GM12875 (cell line): ENCODE data around the gene C1QTNF2.

Experiments
- H3K4me3 ChIP-seq: one replicate; pipeline ENCODE4 v1.5.1; 2011; ENCODE audit warnings: low read depth, low read length, control low read depth
- TF ChIP-seq, protein P1 (sequence below): IDR thresholded peaks from 2 replicates; pipeline ENCODE4 v1.5.1; 2011; ENCODE audit warnings: low read depth, mild to moderate bottlenecking, control low read depth, inconsistent platforms, low read length, moderate library complexity, borderline replicate concordance; ENCODE audit not compliant: insufficient read depth

C1QTNF2 gene

GRCh38 chr5:160356550-160357347, 13.7 kb downstream of the C1QTNF2 start:
- TF ChIP-seq, protein P1, sequence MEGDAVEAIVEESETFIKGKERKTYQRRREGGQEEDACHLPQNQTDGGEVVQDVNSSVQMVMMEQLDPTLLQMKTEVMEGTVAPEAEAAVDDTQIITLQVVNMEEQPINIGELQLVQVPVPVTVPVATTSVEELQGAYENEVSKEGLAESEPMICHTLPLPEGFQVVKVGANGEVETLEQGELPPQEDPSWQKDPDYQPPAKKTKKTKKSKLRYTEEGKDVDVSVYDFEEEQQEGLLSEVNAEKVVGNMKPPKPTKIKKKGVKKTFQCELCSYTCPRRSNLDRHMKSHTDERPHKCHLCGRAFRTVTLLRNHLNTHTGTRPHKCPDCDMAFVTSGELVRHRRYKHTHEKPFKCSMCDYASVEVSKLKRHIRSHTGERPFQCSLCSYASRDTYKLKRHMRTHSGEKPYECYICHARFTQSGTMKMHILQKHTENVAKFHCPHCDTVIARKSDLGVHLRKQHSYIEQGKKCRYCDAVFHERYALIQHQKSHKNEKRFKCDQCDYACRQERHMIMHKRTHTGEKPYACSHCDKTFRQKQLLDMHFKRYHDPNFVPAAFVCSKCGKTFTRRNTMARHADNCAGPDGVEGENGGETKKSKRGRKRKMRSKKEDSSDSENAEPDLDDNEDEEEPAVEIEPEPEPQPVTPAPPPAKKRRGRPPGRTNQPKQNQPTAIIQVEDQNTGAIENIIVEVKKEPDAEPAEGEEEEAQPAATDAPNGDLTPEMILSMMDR, result no peak
- H3K4me3 ChIP-seq, result no peak overlapping the region

- TF ChIP-seq, protein P1, result no peak
- H3K4me3 ChIP-seq, result no peak overlapping the region
Measured at GRCh38 chr5:160354666-160355065, 15.8 kb downstream of the C1QTNF2 start.

GRCh38 chr5:160353379-160353778, 17.0 kb downstream of the C1QTNF2 start:
- no peak overlapping the region for H3K4me3 ChIP-seq
- TF ChIP-seq, protein P1, result no peak

DNA sequence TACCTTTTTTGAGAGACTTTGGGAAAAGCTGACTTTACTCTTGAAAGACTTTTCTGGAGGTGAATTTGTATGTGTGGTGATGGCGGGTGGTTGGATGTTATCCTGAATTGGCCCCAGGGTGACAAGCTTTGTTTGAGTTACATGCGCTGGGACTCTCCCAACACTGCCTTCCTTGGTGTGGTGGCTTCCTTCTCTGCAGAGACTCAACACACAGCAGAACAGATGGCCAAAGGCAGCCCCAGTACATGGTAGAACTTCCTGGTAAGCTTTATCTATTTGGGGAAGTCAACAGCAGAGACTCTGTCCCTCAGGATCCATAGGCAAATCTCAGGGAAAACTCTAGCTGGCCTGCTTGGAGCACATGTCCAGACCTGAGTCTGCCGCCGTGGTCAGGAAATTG, 18.1 kb downstream of the C1QTNF2 start:
- H3K4me3 ChIP-seq, result no peak overlapping the region
- TF ChIP-seq, protein P1, result no peak

DNA sequence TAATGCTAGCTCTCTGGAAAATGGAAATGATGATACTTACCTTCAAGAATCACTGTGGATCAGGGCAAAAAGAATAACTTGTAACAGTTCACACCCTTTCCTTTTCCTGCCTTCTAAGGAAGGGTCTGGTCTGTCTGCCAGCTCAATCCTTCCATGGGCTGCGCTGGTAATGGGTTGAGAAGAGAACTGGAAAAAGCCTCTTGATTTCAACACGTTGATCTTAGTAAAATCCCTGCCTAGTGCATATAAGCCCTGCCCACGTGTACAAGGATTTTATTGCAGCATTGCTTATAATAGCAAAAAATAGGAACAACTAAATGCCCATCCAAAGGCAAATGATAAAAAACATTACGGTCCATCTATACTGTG, 20.5 kb downstream of the C1QTNF2 start:
- TF ChIP-seq, protein P1, result no peak

GRCh38 chr5:160349249-160349934, 21.0 kb downstream of the C1QTNF2 start:
- no peak overlapping the region for H3K4me3 ChIP-seq
- TF ChIP-seq, protein P1, result no peak

More for the DNA sequence above, 20.5 kb downstream of the C1QTNF2 start:
- H3K4me3 ChIP-seq, result no peak overlapping the region

DNA sequence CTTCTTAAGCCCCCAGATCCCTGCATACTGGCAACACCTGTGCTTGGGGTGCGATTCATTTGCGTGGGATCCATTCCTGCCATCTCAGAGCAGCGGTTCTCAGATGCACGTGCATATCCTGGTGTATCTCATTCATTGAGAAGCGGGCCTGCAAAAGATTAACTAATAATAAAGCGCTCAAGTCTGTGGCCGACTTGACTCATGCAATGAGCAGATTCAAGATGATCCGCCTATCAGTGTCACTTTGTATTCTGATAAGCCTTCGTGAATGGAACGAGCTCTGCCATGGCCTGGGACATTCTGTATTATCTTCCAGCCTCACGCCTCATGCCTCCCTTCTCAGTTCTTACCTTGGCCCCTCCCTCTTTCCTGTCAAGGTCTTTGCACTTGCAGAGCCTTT, 22.3 kb downstream of the C1QTNF2 start:
- TF ChIP-seq, protein P1, result no peak
- no peak overlapping the region for H3K4me3 ChIP-seq
